KMS-11 (cell line): ENCODE data around the gene GRPEL1.

Experiments
- H2AFZ ChIP-seq: fragments of 200-600 bp; sonication (generic); 2 replicates; pipeline ENCODE4 v1.6.1; 2016; ENCODE audit warnings: antibody characterized with exemption, mixed run types, low read depth
- H3K27ac ChIP-seq: fragments of 200-600 bp; sonication (generic); 2 replicates; pipeline ENCODE4 v1.6.1; 2016; ENCODE audit warnings: mild to moderate bottlenecking, mixed run types
- H3K27me3 ChIP-seq: fragments of 200-600 bp; sonication (generic); 2 replicates; pipeline ENCODE4 v1.6.1; 2017; ENCODE audit warnings: mild to moderate bottlenecking, low read depth, mixed run types, moderate library complexity; ENCODE audit not compliant: insufficient read depth
- H3K36me3 ChIP-seq: fragments of 200-600 bp; sonication (generic); 2 replicates; pipeline ENCODE4 v1.6.1; 2017; ENCODE audit warnings: mild to moderate bottlenecking, mixed run types; ENCODE audit not compliant: insufficient read depth
- H3K4me1 ChIP-seq: fragments of 200-600 bp; sonication (generic); 2 replicates; pipeline ENCODE4 v1.6.1; 2016; ENCODE audit warnings: mild to moderate bottlenecking, low read depth, mixed run types; ENCODE audit not compliant: poor library complexity, severe bottlenecking
- H3K4me2 ChIP-seq: fragments of 200-600 bp; sonication (generic); 2 replicates; pipeline ENCODE4 v1.7.0; 2016; ENCODE audit warnings: mild to moderate bottlenecking, mixed run types
- H3K4me3 ChIP-seq: fragments of 200-600 bp; sonication (generic); IDR thresholded peaks from 2 replicates; pipeline ENCODE4 v1.6.1; 2017; ENCODE audit warnings: low read depth, low read length, mixed read lengths; ENCODE audit not compliant: insufficient read depth
- H3K79me2 ChIP-seq: fragments of 200-600 bp; sonication (generic); 2 replicates; pipeline ENCODE4 v1.6.1; 2016; ENCODE audit warnings: low read depth, mixed run types; ENCODE audit not compliant: insufficient read depth
- H3K9ac ChIP-seq: fragments of 200-600 bp; sonication (generic); 2 replicates; pipeline ENCODE4 v1.6.1; 2016; ENCODE audit warnings: mild to moderate bottlenecking, mixed run types
- H4K20me1 ChIP-seq: fragments of 200-600 bp; sonication (generic); 2 replicates; pipeline ENCODE4 v1.6.1; 2016; ENCODE audit warnings: mild to moderate bottlenecking, mixed run types; ENCODE audit not compliant: insufficient read depth
- TF ChIP-seq, protein P1 (sequence below): fragments of 200-600 bp; sonication (generic); conservative IDR thresholded peaks from 2 replicates; pipeline ENCODE4 v1.6.1; 2017; ENCODE audit warnings: low read depth, mild to moderate bottlenecking, antibody characterized with exemption, low read length, moderate library complexity, mixed read lengths

GRPEL1 gene

GRCh38 chr4:7111441-7111840 lies 43.6 kb upstream of the GRPEL1 start:
- Histone ChIP-seq H3K4me1 (no peaks in the 10 kb centered on the region), H3K27ac (no peak overlapping the region), H3K36me3 (no peaks in the 10 kb centered on the region), H3K9ac (no peak overlapping the region), H2AFZ (no peak overlapping the region), H3K79me2 (no peaks in the 10 kb centered on the region), H3K4me2 (no peak overlapping the region), H4K20me1 (no peaks in the 10 kb centered on the region), H3K27me3 (peaks cover 9% of the 10 kb centered on the region; the same call in 1 of the 2 replicates), H3K4me3 (no peak overlapping the region)
- TF ChIP-seq, protein P1, sequence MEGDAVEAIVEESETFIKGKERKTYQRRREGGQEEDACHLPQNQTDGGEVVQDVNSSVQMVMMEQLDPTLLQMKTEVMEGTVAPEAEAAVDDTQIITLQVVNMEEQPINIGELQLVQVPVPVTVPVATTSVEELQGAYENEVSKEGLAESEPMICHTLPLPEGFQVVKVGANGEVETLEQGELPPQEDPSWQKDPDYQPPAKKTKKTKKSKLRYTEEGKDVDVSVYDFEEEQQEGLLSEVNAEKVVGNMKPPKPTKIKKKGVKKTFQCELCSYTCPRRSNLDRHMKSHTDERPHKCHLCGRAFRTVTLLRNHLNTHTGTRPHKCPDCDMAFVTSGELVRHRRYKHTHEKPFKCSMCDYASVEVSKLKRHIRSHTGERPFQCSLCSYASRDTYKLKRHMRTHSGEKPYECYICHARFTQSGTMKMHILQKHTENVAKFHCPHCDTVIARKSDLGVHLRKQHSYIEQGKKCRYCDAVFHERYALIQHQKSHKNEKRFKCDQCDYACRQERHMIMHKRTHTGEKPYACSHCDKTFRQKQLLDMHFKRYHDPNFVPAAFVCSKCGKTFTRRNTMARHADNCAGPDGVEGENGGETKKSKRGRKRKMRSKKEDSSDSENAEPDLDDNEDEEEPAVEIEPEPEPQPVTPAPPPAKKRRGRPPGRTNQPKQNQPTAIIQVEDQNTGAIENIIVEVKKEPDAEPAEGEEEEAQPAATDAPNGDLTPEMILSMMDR = no peak

- Histone ChIP-seq H3K27ac (no peak overlapping the region), H4K20me1 (no peaks in the 10 kb centered on the region), H3K9ac (no peak overlapping the region), H3K4me2 (no peak overlapping the region), H3K36me3 (no peaks in the 10 kb centered on the region), H3K79me2 (no peaks in the 10 kb centered on the region), H2AFZ (no peak overlapping the region), H3K27me3 (peaks cover 11% of the 10 kb centered on the region; the same call in 1 of the 2 replicates), H3K4me1 (no peaks in the 10 kb centered on the region), H3K4me3 (no peak overlapping the region)
- TF ChIP-seq, protein P1 = no peak
These were observed 42.7 kb upstream of the GRPEL1 start for GRCh38 chr4:7110546-7110945.

DNA sequence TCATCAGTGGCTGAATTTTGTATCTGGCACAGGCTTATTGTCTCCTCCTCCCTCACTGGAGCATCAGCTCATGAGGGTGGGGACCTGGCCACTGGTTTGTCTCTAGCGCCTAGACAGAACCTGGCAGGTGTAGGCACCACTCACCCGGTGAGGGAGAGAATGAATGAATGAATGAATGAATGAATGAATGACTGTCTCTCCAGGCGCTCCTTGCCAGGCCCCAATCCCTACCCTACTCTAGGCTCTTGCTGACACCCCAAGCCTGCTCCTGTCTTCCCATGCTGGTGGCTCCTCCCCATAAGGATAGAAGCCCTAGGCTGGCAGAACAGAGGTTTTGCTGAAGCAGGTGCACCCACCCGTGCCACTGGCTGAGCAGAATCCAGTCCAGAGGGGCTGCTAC lies 41.3 kb upstream of the GRPEL1 start:
- Histone ChIP-seq H3K4me1 (no peaks in the 10 kb centered on the region), H3K27ac (no peak overlapping the region), H3K4me3 (no peak overlapping the region), H3K79me2 (no peaks in the 10 kb centered on the region), H3K27me3 (peaks cover 12% of the 10 kb centered on the region; the same call in 1 of the 2 replicates), H4K20me1 (no peaks in the 10 kb centered on the region), H3K36me3 (no peaks in the 10 kb centered on the region), H3K9ac (no peak overlapping the region), H3K4me2 (no peak overlapping the region), H2AFZ (no peak overlapping the region)
- TF ChIP-seq, protein P1 = no peak

GRCh38 chr4:7108660-7109059 lies 40.8 kb upstream of the GRPEL1 start:
- Histone ChIP-seq H3K4me2 (no peak overlapping the region), H4K20me1 (no peaks in the 10 kb centered on the region), H3K4me1 (no peaks in the 10 kb centered on the region), H3K27me3 (peaks cover 15% of the 10 kb centered on the region; the same call in 1 of the 2 replicates), H3K79me2 (no peaks in the 10 kb centered on the region), H3K27ac (no peak overlapping the region), H3K4me3 (no peak overlapping the region), H3K36me3 (no peaks in the 10 kb centered on the region), H3K9ac (no peak overlapping the region), H2AFZ (no peak overlapping the region)
- TF ChIP-seq, protein P1 = no peak
